Common myeloid progenitor, CD34-positive (primary cell): ENCODE results near the gene CLASRP.

Source experiments
- CTCF ChIA-PET: fragments of 350-600 bp; sonication (Branson Sonifier 250); formaldehyde crosslinking; loops from one replicate; lab custom pipeline; 2021; ENCODE audit warnings: antibody characterized with exemption; lab: Charles Lee
- POLR2A ChIA-PET: fragments of 350-600 bp; sonication (Branson Sonifier 250); formaldehyde crosslinking; loops from one replicate; lab custom pipeline; 2021; ENCODE audit warnings: antibody characterized with exemption; lab: Charles Lee
- DNase-seq, 3 donors: peaks; one replicate each; pipeline versions ENCODE4 v3.0.0 to v3.0.0-alpha.2; 2013
- H3K27ac ChIP-seq, 2 experiments: 1 replicate in 1 of 2; 2 replicates in 1 of 2; pipeline ENCODE4 v1.7.0; 2013; ENCODE audit warnings: inconsistent platforms in 2 of 2, low read length in 2 of 2, mild to moderate bottlenecking in 2 of 2, low read depth in 1 of 2, moderate library complexity in 1 of 2; ENCODE audit not compliant: severe bottlenecking in 2 of 2, insufficient read depth in 1 of 2, poor library complexity in 1 of 2
- H3K27me3 ChIP-seq, 5 experiments: replicated peaks in 2 of 5; 1 replicate in 3 of 5; 2 replicates in 2 of 5; pipeline versions ENCODE4 v1.6.1 to v1.7.0; 2013; ENCODE audit warnings: low read length in 4 of 5, mild to moderate bottlenecking in 2 of 5, moderate library complexity in 2 of 5, inconsistent platforms in 1 of 5; ENCODE audit not compliant: insufficient read depth in 5 of 5, control insufficient read depth in 4 of 5
- H3K36me3 ChIP-seq, 4 experiments: 1 replicate in 2 of 4; 2 replicates in 2 of 4; pipeline versions ENCODE4 v1.6.1 to v1.7.0; 2013; ENCODE audit warnings: low read length in 3 of 4, control low read depth in 1 of 4, mild to moderate bottlenecking in 1 of 4; ENCODE audit not compliant: control insufficient read depth in 4 of 4, insufficient read depth in 4 of 4
- H3K4me1 ChIP-seq, 4 experiments: 1 replicate in 3 of 4; 2 replicates in 1 of 4; pipeline versions ENCODE4 v1.6.1 to v1.7.1; 2013; ENCODE audit warnings: low read length in 3 of 4, mild to moderate bottlenecking in 3 of 4, control low read depth in 1 of 4, inconsistent platforms in 1 of 4, moderate library complexity in 1 of 4; ENCODE audit not compliant: control insufficient read depth in 4 of 4, insufficient read depth in 4 of 4; ENCODE audit errors: control extremely low read depth in 1 of 4
- H3K4me3 ChIP-seq, 7 experiments: 1 replicate in 4 of 7; 2 replicates in 3 of 7; pipeline versions ENCODE4 v1.5.1 to v1.7.0; 2013; ENCODE audit warnings: mild to moderate bottlenecking in 7 of 7, low read length in 6 of 7, moderate library complexity in 6 of 7, inconsistent platforms in 2 of 7, low read depth in 2 of 7, control low read depth in 1 of 7; ENCODE audit not compliant: insufficient read depth in 4 of 7, control insufficient read depth in 1 of 7; ENCODE audit errors: extremely low read depth in 1 of 7
- H3K9me3 ChIP-seq, 5 experiments: 1 replicate in 4 of 5; 2 replicates in 1 of 5; pipeline versions ENCODE4 v1.6.1 to v1.7.1; 2013; ENCODE audit warnings: low read length in 4 of 5, mild to moderate bottlenecking in 2 of 5, inconsistent platforms in 1 of 5, low read depth in 1 of 5, moderate library complexity in 1 of 5; ENCODE audit not compliant: control insufficient read depth in 4 of 5, insufficient read depth in 2 of 5; ENCODE audit errors: control extremely low read depth in 1 of 5
- WGBS: methylation state at CpG from one replicate; pipeline ENCODE4 v1.1.5; 2013; ENCODE audit not compliant: insufficient coverage; 5-methylcytosine and 5-hydroxymethylcytosine counted together

The CLASRP gene

GRCh38 chr19:45100201-45100600 is 61.4 kb downstream of the CLASRP start:
- POLR2A ChIA-PET, result no interaction called here
- H3K4me1 ChIP-seq, result peaks cover 0 to 38% (median 25%) of the 10 kb centered on the region in 4 experiments
- no peak for DNase-seq
- 100% methylated on average over 3 of the region's 3 CpGs for WGBS
- CTCF ChIA-PET, result interaction anchor here (0.5 to 1.2 kb wide), 3 partner anchors 13 to 35 kb away, joined by 3 to 5 read pairs (median 3); no protein-coding TSS in a partner anchor
- H3K4me3 ChIP-seq, result no peak overlapping the region
- no peak overlapping the region for H3K27ac ChIP-seq
- H3K9me3 ChIP-seq, result no peaks in the 10 kb centered on the region
- H3K36me3 ChIP-seq, result peaks cover 0 to 30% (median 4%) of the 10 kb centered on the region in 4 experiments
- H3K27me3 ChIP-seq, result no peaks in the 10 kb centered on the region

GRCh38 chr19:45100846-45101252 is 62.0 kb downstream of the CLASRP start:
- no peak for DNase-seq
- no peak overlapping the region for H3K4me3 ChIP-seq
- no peaks in the 10 kb centered on the region for H3K9me3 ChIP-seq
- WGBS, result 96% methylated on average over 8 of the region's 8 CpGs
- ChIA-PET CTCF (interaction anchor here (1.0 to 1.2 kb wide), 2 partner anchors 12 to 23 kb away, joined by 3 read pairs; no protein-coding TSS in a partner anchor), POLR2A (no interaction called here)
- H3K4me1 ChIP-seq, result peaks cover 0 to 41% (median 28%) of the 10 kb centered on the region in 4 experiments
- no peak overlapping the region for H3K27ac ChIP-seq
- peaks cover 0 to 28% (median 3%) of the 10 kb centered on the region in 4 experiments for H3K36me3 ChIP-seq
- no peaks in the 10 kb centered on the region for H3K27me3 ChIP-seq

- Histone ChIP-seq H3K27ac (no peak overlapping the region), H3K9me3 (no peaks in the 10 kb centered on the region), H3K36me3 (peaks cover 0 to 22% (median 2%) of the 10 kb centered on the region in 4 experiments), H3K27me3 (no peaks in the 10 kb centered on the region), H3K4me3 (no peak overlapping the region), H3K4me1 (peaks cover 0 to 41% (median 28%) of the 10 kb centered on the region in 4 experiments)
- DNase-seq, result no peak
- POLR2A ChIA-PET, result no interaction called here
- CTCF ChIA-PET, result interaction anchor here (1.1 to 2.8 kb wide), 5 partner anchors 11 to 24 kb away, joined by 3 to 16 read pairs (median 13); no protein-coding TSS in a partner anchor
- 98% methylated on average over 7 of the region's 8 CpGs for WGBS
Measured at GRCh38 chr19:45101806-45102205, 63.0 kb downstream of the CLASRP start.

GRCh38 chr19:45102481-45102880 is 63.6 kb downstream of the CLASRP start:
- no peaks in the 10 kb centered on the region for H3K27me3 ChIP-seq
- no peak overlapping the region for H3K27ac ChIP-seq
- 97% methylated on average over 6 of the region's 7 CpGs for WGBS

GRCh38 chr19:45103156-45103507 is 64.3 kb downstream of the CLASRP start:
- no peaks in the 10 kb centered on the region for H3K27me3 ChIP-seq
- 65% methylated on average over 6 of the region's 15 CpGs for WGBS
- peak overlapping the region in 4 of 7 experiments; percentile 20 to 52 (median 32) for H3K4me3 ChIP-seq
- POLR2A ChIA-PET, result interaction anchor here (0.9 kb wide), 1 partner anchor 16 kb away, joined by 3 read pairs; no protein-coding TSS in a partner anchor
- H3K36me3 ChIP-seq, result peaks cover 0 to 22% (median 2%) of the 10 kb centered on the region in 4 experiments
- CTCF ChIA-PET, result interaction anchor here (1.0 to 2.8 kb wide), 9 partner anchors 10 to 46 kb away, joined by 3 to 16 read pairs (median 5); partner anchors contain the start of gene PPP1R37
- no peak overlapping the region for H3K27ac ChIP-seq
- H3K9me3 ChIP-seq, result no peaks in the 10 kb centered on the region
- peak in 2 of 3 donors; percentile 30 to 72 for DNase-seq
- peaks cover 0 to 38% (median 29%) of the 10 kb centered on the region in 4 experiments for H3K4me1 ChIP-seq

More at GRCh38 chr19:45102481-45102880, 63.6 kb downstream of the CLASRP start:
- no peaks in the 10 kb centered on the region for H3K9me3 ChIP-seq
- no peak for DNase-seq
- CTCF ChIA-PET, result interaction anchor here (1.0 to 2.8 kb wide), 9 partner anchors 10 to 46 kb away, joined by 3 to 16 read pairs (median 5); partner anchors contain the start of gene PPP1R37
- peaks cover 0 to 41% (median 28%) of the 10 kb centered on the region in 4 experiments for H3K4me1 ChIP-seq
- POLR2A ChIA-PET, result no interaction called here
- peaks cover 0 to 22% (median 2%) of the 10 kb centered on the region in 4 experiments for H3K36me3 ChIP-seq
- H3K4me3 ChIP-seq, result no peak overlapping the region

GRCh38 chr19:45103508-45104319 is 64.9 kb downstream of the CLASRP start:
- H3K27me3 ChIP-seq, result no peaks in the 10 kb centered on the region
- H3K4me3 ChIP-seq, result peak overlapping the region in 4 of 7 experiments; percentile 20 to 52 (median 32)
- H3K9me3 ChIP-seq, result no peaks in the 10 kb centered on the region
- peaks cover 0 to 35% (median 29%) of the 10 kb centered on the region in 4 experiments for H3K4me1 ChIP-seq
- ChIA-PET CTCF (interaction anchor here (1.0 to 2.8 kb wide), 9 partner anchors 9 to 47 kb away, joined by 3 to 16 read pairs (median 5); partner anchors contain the start of gene PPP1R37), POLR2A (interaction anchor here (0.9 to 1.0 kb wide), 2 partner anchors 10 to 15 kb away, joined by 3 read pairs; no protein-coding TSS in a partner anchor)
- peak; percentile 28 to 75 (median 46) for DNase-seq
- 63% methylated on average over 16 of the region's 26 CpGs for WGBS
- peak overlapping the region in 1 of 2 experiments; percentile 1 for H3K27ac ChIP-seq
- H3K36me3 ChIP-seq, result peaks cover 0 to 22% (median 2%) of the 10 kb centered on the region in 4 experiments
